DMS153 treated with DMSO at 0.1 percent for 48 hours (cell line): ENCODE results near the gene SLC30A2.

Experiments
- DNase-seq: peaks from one replicate; lab custom pipeline; 2025; ENCODE audit not compliant: unreplicated experiment; lab: John Stamatoyannopoulos, UW

The SLC30A2 gene

DNA sequence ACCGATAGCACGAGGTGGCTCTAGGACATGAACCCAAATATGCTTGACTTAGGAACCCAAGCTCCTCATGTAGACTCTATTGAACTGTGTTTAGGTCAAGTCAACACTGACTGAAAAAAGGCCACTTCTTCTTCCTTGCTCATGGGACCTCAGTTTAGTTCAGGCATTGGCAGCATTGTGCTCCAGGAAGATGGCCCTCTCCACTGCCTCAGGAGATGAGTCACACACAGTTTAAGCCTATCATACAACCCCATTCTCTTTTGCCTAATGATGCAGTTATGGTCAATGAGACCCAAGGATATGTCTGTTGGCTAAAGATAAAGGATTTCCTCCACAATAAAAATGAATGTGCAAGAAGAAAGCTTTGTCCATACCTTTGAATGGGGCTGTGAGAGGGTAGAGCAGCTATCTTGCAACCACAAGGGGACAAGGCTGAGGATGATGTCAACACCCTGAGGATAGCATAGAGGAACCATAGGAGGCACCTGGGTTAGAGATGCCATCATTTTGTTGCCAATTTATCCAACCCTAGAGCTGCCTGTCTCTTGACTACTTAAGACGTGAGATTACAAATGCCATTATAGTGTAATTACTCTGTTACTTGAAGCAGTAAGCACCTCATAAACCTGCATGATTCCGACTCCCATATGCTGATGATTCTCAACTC is 24.5 kb upstream of the SLC30A2 start:
- no peak for DNase-seq

DNA sequence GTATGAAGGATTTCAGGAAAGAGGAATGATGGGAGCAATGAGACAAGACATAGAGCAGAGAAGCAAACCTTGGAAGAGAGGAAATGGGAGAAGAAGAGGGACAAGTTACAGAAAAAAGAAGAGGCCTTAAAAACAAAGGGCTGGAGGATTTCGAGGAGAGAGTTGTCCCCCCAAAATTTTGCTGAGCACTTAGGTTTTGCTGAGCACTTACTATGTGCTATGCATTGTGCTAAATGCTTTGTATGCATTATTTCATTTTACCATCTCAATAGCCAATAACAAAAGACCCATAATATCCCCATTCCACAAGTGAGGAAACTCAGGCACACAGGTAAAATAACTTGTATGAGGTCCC is 24.0 kb upstream of the SLC30A2 start:
- DNase-seq, result no peak

DNA sequence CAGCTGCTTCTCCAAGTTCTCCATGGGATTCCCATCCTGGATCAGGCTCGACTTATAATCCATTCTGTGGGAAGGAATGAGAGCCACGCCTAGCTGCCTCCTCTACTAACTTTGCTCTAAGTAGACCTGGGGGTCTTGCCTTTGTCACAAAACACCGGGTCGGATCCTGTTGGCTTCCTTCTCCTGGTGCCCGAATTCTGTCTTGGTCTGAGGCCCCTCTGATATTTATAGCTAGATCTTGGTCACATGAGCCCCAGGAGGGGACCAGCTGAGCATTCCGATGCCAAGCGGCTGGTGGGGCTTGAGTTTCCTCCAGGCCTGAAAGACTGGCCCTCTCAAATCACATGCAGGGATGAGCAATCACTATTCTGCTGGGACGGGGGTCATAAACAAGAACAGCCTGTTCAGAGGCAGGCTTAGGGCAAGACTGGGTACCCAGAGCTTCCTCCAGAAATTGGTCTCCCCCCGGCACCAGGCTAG is 21.6 kb upstream of the SLC30A2 start, which contains the start of gene TRIM63:
TRIM63 (minus strand) TSS at position 199 of the 480 bp plus-strand sequence; CDS start at position 63, 136 bp downstream.
- no peak for DNase-seq

DNA sequence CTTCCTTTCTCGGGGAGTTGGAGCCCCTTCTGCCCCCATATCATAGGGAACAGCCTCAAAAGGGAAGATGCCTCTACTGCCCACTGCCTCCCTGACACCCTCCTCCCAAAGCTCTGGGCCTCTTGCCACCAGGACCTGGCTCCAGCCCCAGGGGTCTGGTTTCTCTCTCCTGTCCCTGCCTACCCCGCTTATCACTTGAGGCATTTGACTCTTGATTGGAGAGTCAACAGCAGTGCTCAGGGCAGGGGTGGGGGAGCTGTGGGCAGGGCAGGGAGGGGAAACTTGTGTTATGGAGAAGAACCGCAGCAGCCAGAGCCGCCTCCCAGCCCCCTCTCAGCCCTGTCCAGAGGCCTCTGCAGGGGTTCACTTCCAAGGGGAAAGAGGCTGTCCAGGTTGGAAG is 20.9 kb upstream of the SLC30A2 start:
- no peak for DNase-seq

DNA sequence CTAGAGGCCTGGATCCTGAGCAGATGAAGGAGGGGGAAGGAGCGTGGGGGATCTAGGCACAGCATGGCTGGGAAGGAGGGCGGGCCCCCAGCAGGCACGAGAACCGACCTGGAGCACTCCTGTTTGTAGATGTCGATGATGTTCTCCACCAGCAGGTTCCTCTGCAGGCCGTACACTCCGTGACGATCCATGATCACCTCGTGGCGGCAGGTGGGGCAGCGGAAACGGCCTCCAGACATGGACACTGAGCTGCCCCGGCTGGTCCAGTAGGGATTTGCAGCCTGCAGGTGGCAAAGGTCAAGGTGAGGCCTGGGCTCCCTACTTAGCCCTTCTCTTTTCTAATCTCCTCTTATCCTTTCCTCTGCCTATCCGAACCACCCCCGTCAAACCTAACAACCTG is 20.2 kb upstream of the SLC30A2 start:
- no peak for DNase-seq

DNA sequence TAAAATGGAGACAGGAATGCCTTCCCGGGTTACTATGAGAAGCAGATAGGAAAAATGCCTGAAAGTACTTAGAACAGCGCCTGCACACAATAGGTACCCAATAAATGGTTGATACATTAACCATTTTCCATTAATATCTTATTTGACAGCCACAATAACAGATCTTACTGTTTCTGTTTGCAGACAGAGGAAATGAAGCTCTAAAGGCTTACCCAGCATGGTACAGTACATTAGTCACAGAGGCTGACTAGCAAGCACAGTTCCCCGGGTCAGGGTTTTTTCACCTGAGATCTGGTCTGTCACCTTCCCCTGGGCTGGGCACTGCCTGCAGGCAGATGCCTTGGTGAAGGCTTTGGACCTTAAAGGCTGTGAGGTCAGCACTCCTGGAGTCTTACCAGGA is 18.6 kb upstream of the SLC30A2 start:
- DNase-seq, result no peak

DNA sequence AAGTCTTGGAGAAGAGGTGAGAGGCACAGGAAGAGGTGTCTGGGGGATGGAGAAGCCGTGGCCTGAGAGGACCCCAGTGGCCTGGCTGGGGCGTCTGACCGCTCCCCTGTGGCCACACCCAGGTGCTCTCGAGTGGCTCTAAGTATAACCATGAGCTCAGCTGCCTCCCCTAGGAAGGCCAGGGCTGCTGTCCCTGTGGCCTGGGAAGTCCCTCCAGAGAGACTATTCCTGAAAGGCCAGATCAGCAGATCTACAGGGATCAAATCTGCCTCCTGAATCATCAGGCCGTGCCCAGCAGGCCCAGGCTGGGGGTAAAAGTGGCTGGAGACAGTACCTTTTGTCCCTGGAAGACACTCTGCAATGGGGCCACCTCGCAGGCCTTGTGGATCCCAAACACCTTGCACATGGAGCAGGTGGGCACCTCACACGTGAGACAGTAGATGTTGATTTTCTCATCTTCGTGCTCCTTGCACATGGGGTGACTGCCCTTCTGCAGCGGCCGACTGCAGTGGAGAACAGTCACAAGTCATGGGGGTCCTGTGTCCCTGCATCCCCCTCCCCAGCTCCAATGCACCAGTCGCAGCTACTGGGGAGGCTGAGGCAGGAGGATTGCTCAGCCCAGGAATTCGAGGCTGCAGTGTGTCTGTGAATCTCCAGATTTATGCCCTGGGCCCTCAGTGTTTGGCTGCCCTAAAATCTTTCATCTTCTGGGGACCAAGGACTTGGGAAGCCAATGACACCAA is 15.1 kb upstream of the SLC30A2 start:
- DNase-seq, result no peak

DNA sequence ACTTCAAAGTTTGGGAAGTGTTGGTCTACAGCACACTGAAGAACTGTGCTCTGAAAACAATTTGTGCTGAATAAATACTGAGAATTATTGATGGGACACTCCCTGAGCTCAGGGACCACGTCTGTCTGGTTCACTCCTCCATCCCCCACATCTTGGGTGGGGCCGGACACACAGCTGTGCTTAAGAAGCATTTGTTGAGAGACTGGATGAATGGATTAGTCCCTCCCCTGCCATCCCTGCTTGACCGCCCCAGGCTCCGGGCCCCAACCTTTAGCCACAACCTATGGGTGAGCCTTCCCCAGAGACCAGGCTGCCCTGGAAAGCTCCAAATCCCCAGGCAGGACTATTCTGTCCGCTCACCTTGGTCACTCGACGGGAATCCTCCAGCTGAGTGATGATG is 14.0 kb upstream of the SLC30A2 start:
- no peak for DNase-seq

DNA sequence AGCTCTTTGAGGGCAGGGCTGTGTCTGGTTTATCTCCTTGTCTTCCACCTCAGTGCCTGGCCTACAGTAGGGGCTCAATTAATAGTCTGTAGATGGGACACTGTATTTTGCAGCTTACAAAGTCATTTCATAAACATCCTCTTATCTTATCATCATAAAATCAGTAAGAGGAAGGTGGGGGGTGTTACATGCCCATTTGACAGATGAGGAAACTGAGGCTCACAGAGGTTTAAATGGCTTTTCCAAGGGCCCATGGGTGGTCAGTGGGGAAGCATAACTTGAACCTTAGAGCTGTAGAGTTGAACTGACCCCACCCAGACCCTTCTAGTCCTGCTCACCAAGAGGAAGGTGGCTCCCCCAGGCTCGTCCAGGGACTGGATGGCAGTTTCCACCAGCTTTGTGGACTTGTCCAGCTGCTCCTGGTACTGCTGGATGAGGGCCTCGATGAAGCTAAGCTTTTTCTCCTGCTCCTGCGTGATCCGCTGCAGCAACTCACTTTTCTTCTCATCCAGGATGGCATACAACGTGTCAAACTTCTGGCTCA is 12.2 kb upstream of the SLC30A2 start:
- no peak for DNase-seq

DNA sequence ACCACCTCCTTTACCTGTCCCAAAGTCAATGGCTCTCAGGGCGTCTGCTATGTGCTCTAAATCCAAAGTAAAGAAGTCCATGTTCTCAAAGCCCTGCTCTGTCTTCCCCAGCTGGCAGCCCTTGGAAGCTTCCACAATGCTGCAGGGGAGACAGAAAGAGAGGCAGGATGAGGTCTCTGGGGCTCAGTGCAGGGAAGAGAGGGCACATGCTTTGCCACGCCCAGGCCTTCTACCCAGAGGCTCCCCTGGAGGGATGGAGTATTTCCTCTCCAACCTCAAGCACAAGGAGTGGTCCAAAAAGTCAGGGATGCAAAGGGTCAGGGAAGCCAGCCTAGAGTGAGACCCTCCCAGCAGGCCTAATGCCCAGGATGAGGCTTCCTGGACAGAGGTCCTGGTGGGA is 11.3 kb upstream of the SLC30A2 start:
- DNase-seq, result no peak

DNA sequence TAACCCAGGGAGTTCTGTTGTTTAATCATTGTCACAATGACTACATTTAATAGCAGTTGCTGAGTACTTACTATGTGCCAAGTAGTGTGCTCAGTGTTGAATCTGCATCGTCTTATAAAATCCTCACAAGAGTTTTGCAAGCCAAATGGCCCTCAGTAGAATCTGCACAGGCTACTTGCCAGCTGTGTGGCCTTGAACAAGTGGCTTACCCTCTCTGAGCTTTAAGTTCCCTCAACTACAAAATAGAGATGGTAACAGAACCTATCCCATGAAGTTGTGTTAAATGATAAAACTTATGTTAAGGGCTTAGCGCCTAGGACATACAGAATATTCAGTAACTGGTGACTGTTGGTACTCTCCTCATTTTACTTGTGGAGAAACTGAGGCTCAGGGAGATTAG is 9.1 kb upstream of the SLC30A2 start:
- no peak for DNase-seq

DNA sequence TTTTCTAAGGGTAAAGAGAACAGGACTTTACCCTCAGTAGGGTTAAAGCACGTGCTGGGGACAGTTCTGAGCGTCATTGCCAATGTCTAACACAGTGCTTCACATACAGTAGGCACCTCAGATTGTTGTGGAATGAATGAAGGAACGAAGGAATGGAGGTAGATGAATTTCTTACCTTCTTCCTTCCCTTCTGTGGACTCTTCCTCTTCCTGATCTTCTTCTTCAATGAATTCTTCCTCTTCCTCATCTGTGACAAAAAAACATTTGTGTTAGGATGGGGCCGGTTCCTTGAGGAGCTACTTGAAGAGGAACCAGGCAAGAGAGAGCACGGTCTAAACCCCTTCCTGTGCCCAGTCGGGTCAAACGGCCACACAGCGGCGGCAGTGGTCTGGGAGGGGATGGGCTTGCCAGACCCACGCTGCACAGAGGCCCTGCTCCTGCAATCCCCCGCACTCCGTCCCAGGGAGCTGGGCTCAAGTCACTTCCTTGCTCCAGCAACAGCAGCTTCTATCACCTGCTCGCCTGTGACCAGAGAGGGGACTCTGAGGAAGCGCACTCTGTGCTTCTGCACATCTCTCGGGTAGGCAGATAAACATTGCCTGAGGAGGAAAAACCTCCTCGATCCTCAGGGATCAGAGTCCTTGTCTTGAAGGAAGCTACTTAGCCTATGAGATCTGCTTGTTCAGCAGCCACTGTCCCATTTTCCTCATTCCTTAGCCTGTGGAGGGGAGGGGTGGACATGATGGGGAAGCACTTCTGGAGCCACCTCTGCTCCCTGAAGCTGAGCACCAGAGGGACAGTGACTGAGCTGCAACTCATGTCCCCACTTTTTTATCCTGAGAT is 8.0 kb upstream of the SLC30A2 start:
- no peak for DNase-seq

DNA sequence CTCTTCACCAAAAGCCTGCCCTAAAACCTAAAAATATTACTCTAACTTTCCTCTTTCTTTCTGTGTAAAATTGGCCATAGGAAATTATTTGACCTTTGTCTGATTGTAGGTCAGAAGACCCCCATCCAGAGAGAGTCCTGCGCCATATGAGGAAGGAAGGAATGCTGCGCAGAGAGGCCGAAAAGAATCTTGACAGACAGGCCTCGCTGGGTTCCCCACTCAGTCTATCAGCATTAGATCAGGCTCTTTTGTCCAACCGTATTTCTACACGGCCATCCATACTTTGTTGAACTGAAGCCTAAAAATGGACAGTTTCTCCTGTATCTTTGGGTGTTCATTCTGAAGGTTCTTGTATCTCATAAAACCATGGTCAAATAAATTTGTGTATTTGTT is 4.3 kb upstream of the SLC30A2 start:
- no peak for DNase-seq

DNA sequence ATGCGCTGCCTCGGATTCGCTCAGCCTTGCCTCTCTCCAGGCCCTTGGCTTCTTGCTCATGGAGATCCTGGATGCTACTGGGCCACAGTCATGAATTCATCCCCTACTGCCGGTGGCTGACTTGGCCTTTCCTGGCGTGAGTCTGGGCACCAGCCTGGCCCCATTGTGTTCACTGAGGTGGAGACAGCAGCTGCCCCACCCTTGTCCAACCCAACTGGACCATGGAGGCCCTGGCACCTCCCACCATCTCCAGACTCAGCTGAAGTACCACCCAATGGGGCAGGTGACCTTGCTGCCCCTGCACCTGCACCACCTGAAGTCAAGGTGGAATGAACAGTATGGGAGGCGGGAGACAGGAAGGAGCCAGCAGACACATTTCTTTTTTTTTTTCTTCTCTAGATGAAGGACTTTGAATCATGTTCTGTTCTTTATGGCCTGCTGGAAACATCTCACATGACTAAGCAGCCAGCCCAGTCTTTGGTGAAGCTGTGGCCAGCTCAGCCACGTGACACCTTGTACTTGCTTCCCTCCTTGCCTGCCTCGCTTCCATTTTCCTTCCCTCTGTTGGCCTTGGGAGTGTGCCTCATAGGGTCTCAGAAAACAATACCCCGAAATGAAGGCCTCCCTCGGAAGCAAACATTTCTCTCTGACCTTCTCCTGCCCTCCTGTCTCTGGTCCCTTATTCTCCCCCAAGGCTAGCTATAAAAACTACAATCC is 3.8 kb upstream of the SLC30A2 start:
- no peak for DNase-seq

DNA sequence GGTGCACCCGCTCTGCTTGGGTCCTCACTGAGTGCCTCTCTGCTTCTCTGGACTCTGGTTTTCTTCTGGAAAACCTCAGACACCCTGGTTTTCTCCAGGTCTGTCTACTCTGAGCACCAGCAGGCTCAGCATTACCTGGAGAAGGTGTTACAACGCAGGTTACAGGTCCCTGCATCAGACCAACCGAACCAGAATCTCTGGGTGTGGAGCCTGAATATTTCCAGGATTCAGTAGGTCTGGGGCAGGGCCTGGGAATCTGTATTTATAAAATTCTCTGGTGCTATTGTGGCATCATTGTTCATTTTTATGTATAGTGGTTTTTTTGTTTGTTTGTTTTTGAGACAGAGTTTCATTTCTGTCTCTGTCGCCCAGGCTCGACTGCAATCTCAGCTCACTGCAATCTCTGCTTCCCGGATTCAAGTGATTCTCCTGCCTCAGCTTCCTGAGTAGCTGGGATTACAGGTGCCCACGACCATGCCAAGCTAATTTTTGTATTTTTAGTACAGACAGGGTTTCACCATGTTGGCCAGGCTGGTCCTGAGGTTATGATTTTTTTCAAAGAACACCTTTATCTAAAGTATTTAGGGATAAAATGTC is 1.5 kb upstream of the SLC30A2 start:
- DNase-seq, result no peak

DNA sequence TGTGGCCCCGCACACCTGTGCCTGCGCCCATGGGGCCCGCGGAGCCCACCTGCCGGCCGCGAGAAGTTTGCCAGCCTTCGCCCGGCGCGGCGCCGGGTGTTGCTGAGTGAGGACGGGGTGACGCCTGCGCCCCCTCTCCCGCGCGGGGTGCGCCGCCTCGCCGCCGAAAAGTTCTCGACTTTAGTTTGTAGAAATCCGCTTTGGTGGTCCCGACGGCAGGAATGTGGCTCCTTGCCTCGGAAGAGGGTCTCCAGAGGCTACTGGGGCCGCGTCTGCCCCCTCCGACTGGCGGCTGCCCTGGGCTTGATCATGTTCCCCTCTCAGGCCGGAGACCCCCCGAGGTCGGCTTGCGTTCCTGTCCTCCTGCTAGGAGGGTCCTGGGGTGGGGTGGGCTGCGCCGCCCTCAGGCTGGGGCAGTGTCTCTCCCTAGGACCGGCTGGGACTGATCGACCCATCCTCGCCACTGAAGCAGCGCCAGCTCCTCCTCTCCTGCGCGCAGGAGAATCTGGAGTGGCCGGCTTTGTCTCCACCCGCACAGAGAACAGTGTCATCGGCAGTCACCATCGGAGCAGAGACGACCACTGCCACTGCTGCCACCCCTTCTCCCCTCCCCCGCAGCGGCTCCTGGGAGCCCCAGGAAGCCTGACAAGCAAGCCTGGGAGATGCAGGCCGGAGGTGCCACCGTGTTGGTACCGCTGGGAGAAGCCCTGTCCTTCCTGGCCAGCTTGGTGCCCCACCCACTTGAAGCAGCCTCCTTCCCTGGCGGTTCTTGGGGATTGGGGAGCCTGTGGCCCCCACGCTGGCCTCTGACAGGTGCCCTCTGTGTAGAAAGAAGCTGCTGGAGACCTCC is 553 bp upstream of the SLC30A2 start:
- DNase-seq, result no peak

DNA sequence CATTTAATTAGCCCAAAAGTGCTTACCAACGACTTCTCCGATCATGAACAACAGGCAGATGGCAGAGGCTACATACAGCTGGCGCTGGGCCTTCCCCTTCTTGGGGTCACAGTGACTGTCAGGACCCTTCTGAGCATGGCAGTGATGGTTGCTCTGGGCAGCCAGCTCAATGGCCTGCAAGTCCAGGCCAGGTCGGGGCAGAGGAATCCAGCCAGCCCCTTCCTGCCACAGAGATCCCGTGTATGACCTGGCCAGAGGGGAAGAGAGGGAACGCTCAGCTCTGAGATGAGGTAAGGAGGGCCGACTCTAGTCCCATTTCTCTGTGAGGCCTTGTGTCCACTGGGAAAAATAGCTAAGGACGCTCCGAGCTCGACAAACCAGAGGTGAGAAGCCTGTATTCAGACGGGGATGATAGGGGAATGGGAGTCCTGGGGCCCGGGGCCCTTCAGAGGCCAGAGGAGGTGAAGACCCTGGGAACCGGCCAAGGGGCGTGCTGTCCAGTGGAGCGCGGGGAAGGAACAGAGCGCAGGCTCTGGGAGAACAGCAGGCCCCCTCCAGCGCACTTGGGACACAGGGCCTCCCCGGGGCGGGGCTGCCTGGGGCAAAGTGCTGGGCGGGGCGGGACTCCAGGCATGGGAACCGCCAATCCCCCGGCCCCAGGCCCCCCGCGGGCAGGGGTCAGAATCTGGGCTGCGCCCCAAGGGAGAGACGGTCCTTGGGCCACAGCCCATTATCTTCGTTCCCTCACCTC is 772 bp downstream of the SLC30A2 start:
- DNase-seq, result no peak

DNA sequence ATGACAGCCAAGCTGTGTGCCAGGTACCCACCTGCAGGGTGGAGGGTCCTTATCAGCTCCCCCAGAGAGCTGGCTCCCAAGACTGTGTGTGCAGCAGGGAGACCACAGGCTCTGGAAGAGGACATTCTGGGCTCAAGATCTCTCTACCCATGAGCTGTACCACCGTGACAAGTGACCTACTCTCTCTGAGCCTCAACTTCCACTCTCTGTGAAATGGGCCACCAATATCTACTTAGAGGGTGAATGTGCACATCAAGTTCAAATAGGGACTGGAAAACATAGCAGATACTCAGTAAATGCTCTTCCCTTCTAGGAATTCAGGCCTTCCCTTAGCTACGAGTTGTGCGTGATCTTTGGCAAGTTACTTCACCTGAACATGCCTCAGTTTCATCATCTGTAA is 1.5 kb downstream of the SLC30A2 start:
- DNase-seq, result no peak

DNA sequence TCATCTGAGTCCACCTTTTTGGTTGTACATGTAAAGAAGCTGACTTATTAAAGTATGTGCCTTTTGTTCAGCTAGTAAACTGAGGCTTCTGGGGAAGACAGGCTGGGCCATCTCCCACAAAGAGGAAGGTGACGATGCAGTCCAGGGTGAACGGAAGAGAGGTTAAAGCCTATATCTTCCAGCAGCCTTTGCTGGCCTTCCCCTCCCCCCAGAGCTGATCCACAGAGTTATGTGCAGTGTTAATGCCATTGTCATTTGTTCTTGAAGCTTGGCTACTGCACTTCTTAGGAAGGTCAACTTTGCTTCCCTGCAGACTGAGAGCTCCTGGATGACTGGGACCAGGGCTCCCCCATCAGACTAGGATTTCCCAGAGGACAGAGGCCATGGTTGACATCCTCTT is 2.2 kb downstream of the SLC30A2 start:
- DNase-seq, result no peak
